Tibial nerve (tissue), 3 donors: Measurements from ENCODE around the gene PLCH2.

Experiments used
- CTCF ChIP-seq, 5 experiments: fragments of 200-600 bp in 3 of 5; fragments of 450-650 bp in 2 of 5; sonication (generic) in 3 of 5; IDR thresholded peaks; one replicate each; pipeline ENCODE4 v1.5.1; 2016 to 2019; ENCODE audit warnings: antibody characterized with exemption in 5 of 5, mild to moderate bottlenecking in 3 of 5, moderate library complexity in 2 of 5
- POLR2A ChIP-seq, 2 donors: fragments of 450-650 bp; IDR thresholded peaks; one replicate each; pipeline ENCODE4 v1.6.1; 2017; ENCODE audit warnings: antibody characterized with exemption in 2 of 2, mild to moderate bottlenecking in 2 of 2, moderate library complexity in 2 of 2

- TF ChIP-seq CTCF (IDR thresholded peaks at IDR 0.05) (no peak), POLR2A (IDR thresholded peaks at IDR 0.05) (no peak)
Measured at GRCh38 chr1:2446394-2446793, 29.7 kb upstream of the PLCH2 start.
